H1 (cell line): Measurements from ENCODE around the gene ZNF669. TPM values are rescaled to one million over a fixed set of nuclear protein-coding genes. Genes with fewer than 3 reads are reported as not detected.

Source experiments
- CTCF ChIA-PET: fragments of 300-600 bp; sonication (Branson Sonifier 250); formaldehyde crosslinking; loops from one replicate; lab custom pipeline; 2021; ENCODE audit not compliant: partially characterized antibody; lab: Charles Lee
- POLR2A ChIA-PET: fragments of 300-600 bp; sonication (Branson Sonifier 250); formaldehyde crosslinking; loops from one replicate; lab custom pipeline; 2021; ENCODE audit warnings: inconsistent platforms; ENCODE audit not compliant: partially characterized antibody; lab: Charles Lee
- DNase-seq, 2 experiments: peaks; one replicate each; pipeline versions ENCODE4 v3.0.0 to v3.0.0-alpha.2; 2010 to 2022; ENCODE audit warnings: low spot score in 2 of 2, low read depth in 1 of 2, mixed read lengths in 1 of 2
- FAIRE-seq: peaks from 2 replicates; lab custom pipeline; 2011; peaks lifted over from hg19 to GRCh38; lab: Jason Lieb, UNC
- H2AFZ ChIP-seq: 2 replicates; pipeline ENCODE4 v1.8.1; 2012; ENCODE audit warnings: low read length, inconsistent platforms
- H2AK5ac ChIP-seq: 2 replicates; pipeline ENCODE4 v1.6.1; 2013; ENCODE audit warnings: low read depth, low read length
- H2BK120ac ChIP-seq: replicated peaks from 2 replicates; pipeline ENCODE3; 2013; ENCODE audit warnings: low read depth, low read length, inconsistent platforms
- H2BK12ac ChIP-seq: 2 replicates; pipeline ENCODE4 v1.6.1; 2013; ENCODE audit warnings: low read depth, low read length
- H2BK15ac ChIP-seq: 2 replicates; pipeline ENCODE4 v1.6.1; 2013; ENCODE audit warnings: low read length
- H2BK20ac ChIP-seq: 2 replicates; pipeline ENCODE4 v1.6.1; 2013; ENCODE audit warnings: low read length
- H2BK5ac ChIP-seq: 2 replicates; pipeline ENCODE4 v1.6.1; 2013; ENCODE audit warnings: low read depth, low read length
- H3K14ac ChIP-seq: 2 replicates; pipeline ENCODE4 v1.6.1; 2013; ENCODE audit warnings: inconsistent platforms; ENCODE audit not compliant: insufficient read length
- H3K18ac ChIP-seq: 2 replicates; pipeline ENCODE4 v1.6.1; 2013; ENCODE audit warnings: low read length; ENCODE audit errors: extremely low read depth
- H3K23ac ChIP-seq: 2 replicates; pipeline ENCODE4 v1.6.1; 2013; ENCODE audit warnings: inconsistent platforms; ENCODE audit not compliant: insufficient read length
- H3K23me2 ChIP-seq: 2 replicates; pipeline ENCODE4 v1.6.1; 2013; ENCODE audit warnings: low read depth, low read length
- H3K27ac ChIP-seq: 2 replicates; pipeline ENCODE4 v1.6.1; 2011; ENCODE audit warnings: low read depth, low read length, inconsistent platforms
- H3K27me3 ChIP-seq, 4 experiments: replicated peaks in 1 of 4; 1 replicate in 1 of 4; 2 replicates in 3 of 4; pipeline versions ENCODE4 v1.6.1 to v1.8.1; 2011 to 2013; ENCODE audit warnings: low read length in 3 of 4, mild to moderate bottlenecking in 3 of 4, inconsistent platforms in 2 of 4, mixed read lengths in 2 of 4, moderate library complexity in 1 of 4; ENCODE audit not compliant: control insufficient read depth in 3 of 4, insufficient read depth in 3 of 4; ENCODE audit errors: extremely low read depth in 1 of 4
- H3K36me3 ChIP-seq, 4 experiments: 2 replicates each; pipeline versions ENCODE4 v1.6.1 to v1.8.1; 2011 to 2013; ENCODE audit warnings: mild to moderate bottlenecking in 4 of 4, low read length in 3 of 4, moderate library complexity in 2 of 4, control low read depth in 1 of 4, inconsistent platforms in 1 of 4; ENCODE audit not compliant: insufficient read depth in 4 of 4, control insufficient read depth in 2 of 4
- H3K4ac ChIP-seq: replicated peaks from 2 replicates; pipeline ENCODE3; 2013; ENCODE audit warnings: low read length, low read depth, mixed read lengths, inconsistent platforms; ENCODE audit not compliant: insufficient read length
- H3K4me1 ChIP-seq, 4 experiments: replicated peaks in 1 of 4; 1 replicate in 1 of 4; 2 replicates in 3 of 4; pipeline versions ENCODE4 v1.6.1 to v1.8.1; 2011 to 2013; ENCODE audit warnings: low read length in 3 of 4, inconsistent platforms in 2 of 4, mixed read lengths in 1 of 4; ENCODE audit not compliant: insufficient read depth in 4 of 4, control insufficient read depth in 3 of 4
- H3K4me2 ChIP-seq, 2 experiments: 2 replicates each; pipeline versions ENCODE4 v1.6.1 to v1.8.1; 2011 to 2013; ENCODE audit warnings: low read depth in 2 of 2, low read length in 2 of 2, control low read depth in 1 of 2, inconsistent platforms in 1 of 2, mild to moderate bottlenecking in 1 of 2; ENCODE audit not compliant: insufficient read depth in 1 of 2
- H3K4me3 ChIP-seq, 4 experiments: fragments of 200-600, 300-600 bp in 1 of 4; sonication (generic), shearing (Covaris generic), sonication (Bioruptor Twin) in 1 of 4; 2 replicates each; pipeline versions ENCODE4 v1.5.1 to v1.8.1; 2011 to 2016; ENCODE audit warnings: low read length in 4 of 4, low read depth in 3 of 4, control low read depth in 2 of 4, inconsistent platforms in 2 of 4, mild to moderate bottlenecking in 2 of 4, mixed read lengths in 1 of 4, moderate library complexity in 1 of 4; ENCODE audit not compliant: insufficient read depth in 2 of 4; ENCODE audit errors: extremely low read depth in 1 of 4
- H3K56ac ChIP-seq: replicated peaks from 2 replicates; pipeline ENCODE3; 2013; ENCODE audit warnings: low read depth, mild to moderate bottlenecking, mixed read lengths, low read length, inconsistent platforms; ENCODE audit not compliant: insufficient read length
- H3K79me1 ChIP-seq: 2 replicates; pipeline ENCODE4 v1.6.1; 2013; ENCODE audit warnings: low read depth, low read length, control low read depth
- H3K79me2 ChIP-seq, 2 experiments: 2 replicates each; pipeline versions ENCODE4 v1.6.1 to v1.8.1; 2012 to 2013; ENCODE audit warnings: low read length in 2 of 2, mild to moderate bottlenecking in 2 of 2, inconsistent platforms in 1 of 2; ENCODE audit not compliant: insufficient read depth in 2 of 2, control insufficient read depth in 1 of 2
- H3K9ac ChIP-seq, 4 experiments: replicated peaks in 1 of 4; 1 replicate in 1 of 4; 2 replicates in 3 of 4; pipeline versions ENCODE4 v1.6.1 to v1.8.1; 2011 to 2013; ENCODE audit warnings: low read depth in 3 of 4, low read length in 3 of 4, control low read depth in 2 of 4, mild to moderate bottlenecking in 2 of 4, moderate library complexity in 2 of 4, inconsistent platforms in 1 of 4; ENCODE audit errors: extremely low read depth in 1 of 4
- H3K9me3 ChIP-seq, 2 experiments: 2 replicates each; pipeline versions ENCODE4 v1.6.1 to v1.8.1; 2012 to 2013; ENCODE audit warnings: mild to moderate bottlenecking in 2 of 2, moderate library complexity in 2 of 2, control low read depth in 1 of 2, inconsistent platforms in 1 of 2, low read depth in 1 of 2, low read length in 1 of 2, mixed read lengths in 1 of 2; ENCODE audit not compliant: insufficient read depth in 2 of 2
- H4K20me1 ChIP-seq, 2 experiments: replicated peaks in 1 of 2; 2 replicates each; pipeline versions ENCODE3 to v1.8.1; 2011 to 2013; ENCODE audit warnings: inconsistent platforms in 2 of 2, low read length in 2 of 2, mild to moderate bottlenecking in 1 of 2; ENCODE audit not compliant: insufficient read depth in 2 of 2, control insufficient read depth in 1 of 2
- H4K5ac ChIP-seq: 2 replicates; pipeline ENCODE4 v1.6.1; 2013; ENCODE audit warnings: low read length, low read depth, mixed read lengths, inconsistent platforms; ENCODE audit not compliant: insufficient read length
- H4K8ac ChIP-seq: 2 replicates; pipeline ENCODE4 v1.8.0; 2013; ENCODE audit warnings: mild to moderate bottlenecking, moderate library complexity, low read length, inconsistent platforms; ENCODE audit not compliant: insufficient read depth; ENCODE audit errors: extremely low read depth
- H4K91ac ChIP-seq: replicated peaks from 2 replicates; pipeline ENCODE3; 2013; ENCODE audit warnings: low read length, mixed read lengths, inconsistent platforms; ENCODE audit not compliant: insufficient read length
- BACH1 ChIP-seq: IDR thresholded peaks from 2 replicates; pipeline ENCODE4 v1.6.1; 2012; ENCODE audit warnings: low read length, improper control_type of control experiment
- EGR1 ChIP-seq: IDR thresholded peaks from 2 replicates; pipeline ENCODE4 v1.6.1; 2011; ENCODE audit warnings: low read depth, low read length, borderline replicate concordance
- RAD21 ChIP-seq, 2 experiments: IDR thresholded peaks in 1 of 2; conservative IDR thresholded peaks in 1 of 2; 2 replicates each; pipeline ENCODE4 v1.6.1; 2011; ENCODE audit warnings: low read depth in 2 of 2, low read length in 2 of 2, improper control_type of control experiment in 1 of 2, inconsistent platforms in 1 of 2, mild to moderate bottlenecking in 1 of 2, moderate library complexity in 1 of 2
- WGBS, 2 experiments: shearing (Covaris generic) in 1 of 2; methylation state at CpG; one replicate each; pipeline versions ENCODE4 v1.1.6 to v1.1.7; 2013 to 2015; ENCODE audit warnings: low lambda C conversion rate in 2 of 2, mixed read lengths in 2 of 2, inconsistent platforms in 1 of 2, low coverage in 1 of 2, missing lambda C conversion rate in 1 of 2; ENCODE audit not compliant: insufficient replicate concordance in 2 of 2, insufficient coverage in 1 of 2, insufficient read length in 1 of 2; ENCODE audit errors: extremely low coverage in 1 of 2, missing lambda C conversion rate in 1 of 2; 5-methylcytosine and 5-hydroxymethylcytosine counted together
- polyA plus RNA-seq, 7 experiments: library from polyadenylated mRNA; depleted of rRNA in 3 of 7; stranded (reverse) in 5 of 7; unstranded in 2 of 7; fragments of >200 nt in 5 of 7; fragments of 200-250 nt in 2 of 7; gene quantifications; 1 replicate in 5 of 7; 2 replicates in 1 of 7; 4 replicates in 1 of 7; pipeline versions ENCODE4 v1.2.1 to v1.2.3, GENCODE V29; 2011 to 2013; ENCODE audit warnings: missing spikeins in 2 of 7, mixed read lengths in 2 of 7
- total RNA-seq: library from RNA; stranded (reverse); fragmentation: NEBNext Ultra II Directional; extraction: Animal tissue kit (Norgen Biotek cat#: 25700); gene quantifications from 2 replicates; pipeline ENCODE4 v1.2.1, GENCODE V29; 2021

Gene ZNF669
- total and polyA plus RNA-seq, 2 of the 8 experiments (the other 6 are each of a cell fraction or from before 2014, with no cell fraction given) = 4.8 to 20.3 TPM

DNA sequence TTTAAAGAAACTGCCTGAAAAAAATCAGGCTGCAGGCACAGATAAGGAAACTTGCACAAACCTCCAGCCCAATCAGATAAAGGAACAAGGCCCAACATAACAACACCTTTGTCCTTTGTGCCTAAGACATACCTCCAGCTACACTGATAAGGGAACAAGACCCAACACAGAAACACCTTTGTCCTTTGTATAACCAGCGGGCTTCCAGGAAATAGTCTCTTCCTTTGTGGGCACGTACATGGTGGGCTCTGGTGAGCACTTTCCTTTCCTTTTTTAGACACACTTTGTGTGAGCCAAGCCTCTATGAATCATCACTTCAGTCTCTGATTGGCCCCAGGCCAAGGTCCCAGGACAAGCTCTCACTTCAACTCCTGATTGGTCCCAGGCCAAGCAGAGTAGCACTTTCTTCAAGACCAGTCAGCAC lies 49.2 kb downstream of the ZNF669 start:
- Histone ChIP-seq H3K27ac (no peak overlapping the region), H4K5ac (no peak overlapping the region), H2BK5ac (no peak overlapping the region), H3K23ac (no peak overlapping the region), H2BK15ac (no peak overlapping the region), H4K91ac (no peak overlapping the region), H3K23me2 (no peaks in the 10 kb centered on the region), H2AK5ac (no peak overlapping the region), H3K4me3 (no peak overlapping the region), H3K9ac (no peak overlapping the region), H3K79me2 (peaks cover 13 to 73% of the 10 kb centered on the region in 2 experiments), H3K9me3 (peaks cover 32 to 44% of the 10 kb centered on the region in 2 experiments), H3K56ac (no peak overlapping the region), H3K4me2 (no peak overlapping the region), H3K18ac (no peak overlapping the region), H4K8ac (no peak overlapping the region), H4K20me1 (peaks cover 0 to 4% of the 10 kb centered on the region in 2 experiments), H3K4me1 (no peaks in the 10 kb centered on the region), H3K14ac (no peak overlapping the region), H2BK12ac (no peak overlapping the region), H2BK120ac (no peak overlapping the region), H3K79me1 (peaks cover 11% of the 10 kb centered on the region), H2BK20ac (no peak overlapping the region), H3K36me3 (peaks cover 0 to 17% (median 3%) of the 10 kb centered on the region in 4 experiments; a peak in 2 of 8 replicates), H3K27me3 (no peaks in the 10 kb centered on the region), H2AFZ (no peak overlapping the region), H3K4ac (no peak overlapping the region)
- CTCF ChIA-PET = no interaction called here
- 80% methylated on average over 2 of the region's 2 CpGs; no CpG with 5 or more reads in 1 of the 2 experiments for WGBS, 2 experiments
- FAIRE-seq (no peak), DNase-seq (no peak)
- POLR2A ChIA-PET = no interaction called here
- TF ChIP-seq BACH1 = no peak
- no peak for TF ChIP-seq EGR1
- TF ChIP-seq RAD21 (IDR thresholded peaks at IDR 0.05 in 1 of 2, conservative IDR thresholded peaks at IDR 0.05 in 1 of 2; ENCODE audit: low read depth in 2 of 2, low read length in 2 of 2) = no peak

Other genes starting within 250 kb of the ZNF669 start
- gene AHCTF1, start 172.4 kb downstream of the ZNF669 start, total RNA-seq = 44.5 and 48.3 TPM in 2 replicates
- 5.4 and 7.9 TPM in 2 replicates for gene AHCTF1, start 172.4 kb downstream of the ZNF669 start, polyA plus RNA-seq (2011; rRNA removed)
- 25.6 and 27.0 TPM in 2 replicates for gene ZNF695, start 96.3 kb downstream of the ZNF669 start, total RNA-seq
- gene ZNF695, start 96.3 kb downstream of the ZNF669 start, polyA plus RNA-seq (2011; rRNA removed) = 9.2 and 10.2 TPM in 2 replicates
- 11.7 and 15.4 TPM in 2 replicates for gene ZNF670, start 25.5 kb downstream of the ZNF669 start, total RNA-seq
- gene ZNF670, start 25.5 kb downstream of the ZNF669 start, polyA plus RNA-seq (2011; rRNA removed) = 1.5 and 2.8 TPM in 2 replicates
- gene ZNF124, start 67.7 kb upstream of the ZNF669 start, total RNA-seq = 35.6 and 39.9 TPM in 2 replicates
- 3.6 and 4.6 TPM in 2 replicates for gene ZNF124, start 67.7 kb upstream of the ZNF669 start, polyA plus RNA-seq (2011; rRNA removed)
- gene VN1R5, start 151.7 kb upstream of the ZNF669 start, total RNA-seq = not detected in 2 replicates
- not detected in 2 replicates for gene VN1R5, start 151.7 kb upstream of the ZNF669 start, polyA plus RNA-seq (2011; rRNA removed)
- 64.2 and 71.4 TPM in 2 replicates for gene ZNF496, start 227.5 kb upstream of the ZNF669 start, total RNA-seq
- gene ZNF496, start 227.5 kb upstream of the ZNF669 start, polyA plus RNA-seq (2011; rRNA removed) = 27.9 and 37.9 TPM in 2 replicates